CD4-positive, alpha-beta T cell treated with Interleukin-10 for 1 hour (primary cell): ENCODE results near the gene GRIK4.

Experiments used
- DNase-seq: peaks from one replicate; pipeline ENCODE4 v3.0.0-alpha.2; 2020

The GRIK4 gene

DNA sequence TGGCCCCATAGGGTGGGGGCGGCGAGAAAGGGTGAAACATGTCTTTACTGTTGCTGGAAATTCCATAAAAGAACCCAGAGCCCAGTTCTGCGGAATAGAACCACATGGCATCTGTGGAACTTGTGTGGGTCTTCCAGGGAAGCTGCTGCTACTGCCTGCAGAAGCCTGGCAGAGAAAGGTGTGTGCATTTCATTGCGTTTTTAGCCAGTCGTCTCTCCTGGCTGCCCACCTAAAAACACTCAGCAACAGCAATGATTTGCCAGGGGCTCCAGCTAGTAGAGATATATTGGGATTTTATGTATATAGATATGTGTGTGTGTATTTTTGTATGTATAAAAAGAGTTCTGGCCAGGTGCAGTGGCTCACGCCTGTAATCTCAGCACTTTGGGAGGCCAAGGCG lies 385.1 kb downstream of the GRIK4 start:
- DNase-seq: no peak

DNA sequence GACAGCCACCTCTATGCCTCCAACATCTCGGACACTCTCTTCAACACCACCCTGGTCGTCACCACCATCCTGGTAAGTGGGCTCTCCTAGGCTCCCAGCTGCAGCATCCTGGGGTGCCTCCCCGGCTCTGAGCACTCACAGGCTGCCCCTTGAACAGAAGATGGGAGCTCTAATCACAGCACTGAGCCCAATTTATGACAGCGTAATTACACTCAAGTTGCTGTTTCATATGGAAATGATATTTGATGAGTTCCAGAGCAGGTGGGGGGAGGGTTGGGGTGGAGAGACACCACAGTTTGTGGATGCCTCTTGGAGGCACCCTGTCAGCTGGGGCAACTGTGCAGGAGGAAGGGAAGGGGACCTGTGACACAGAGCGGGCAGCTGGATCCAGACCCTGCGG lies 387.0 kb downstream of the GRIK4 start:
- DNase-seq: no peak

DNA sequence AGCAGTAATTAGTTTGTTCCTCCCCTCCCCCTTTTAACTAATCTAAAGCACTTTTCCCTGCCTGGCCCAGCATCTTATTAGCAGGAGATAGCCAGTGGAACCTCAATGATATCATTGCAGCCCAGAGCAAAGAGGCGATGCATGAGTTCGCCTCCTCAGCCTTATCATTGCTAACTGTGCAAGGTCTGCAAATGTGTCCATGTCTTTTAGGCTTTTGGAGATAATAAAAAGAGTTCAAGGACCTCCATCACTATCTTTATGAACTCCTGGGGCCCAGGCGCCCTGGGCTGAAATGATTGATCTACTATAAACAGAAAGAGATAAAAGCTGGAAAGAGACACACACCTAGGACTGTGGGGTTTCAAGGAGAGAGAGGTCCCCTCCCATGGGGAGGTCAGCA lies 388.2 kb downstream of the GRIK4 start:
- no peak for DNase-seq

DNA sequence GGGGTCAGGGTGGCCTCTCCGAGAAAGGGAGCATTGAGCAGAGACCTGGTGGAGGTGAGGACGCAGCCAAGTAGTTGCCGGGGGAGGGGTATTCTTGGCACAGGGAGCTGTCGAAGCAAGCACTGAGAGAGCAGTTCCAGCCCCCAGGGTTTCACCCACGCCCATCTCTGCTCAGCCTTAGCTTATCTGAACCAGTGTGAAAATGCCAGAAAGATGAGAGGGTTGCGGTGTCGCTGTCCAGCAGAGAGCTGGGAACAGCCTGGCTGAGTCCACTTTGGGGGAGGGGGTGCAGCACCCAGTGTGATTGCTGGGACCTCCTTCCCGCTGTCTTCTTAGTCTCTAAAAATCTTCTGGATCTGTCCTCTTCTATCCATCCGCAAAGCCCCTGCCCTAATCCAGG lies 389.1 kb downstream of the GRIK4 start:
- no peak for DNase-seq

DNA sequence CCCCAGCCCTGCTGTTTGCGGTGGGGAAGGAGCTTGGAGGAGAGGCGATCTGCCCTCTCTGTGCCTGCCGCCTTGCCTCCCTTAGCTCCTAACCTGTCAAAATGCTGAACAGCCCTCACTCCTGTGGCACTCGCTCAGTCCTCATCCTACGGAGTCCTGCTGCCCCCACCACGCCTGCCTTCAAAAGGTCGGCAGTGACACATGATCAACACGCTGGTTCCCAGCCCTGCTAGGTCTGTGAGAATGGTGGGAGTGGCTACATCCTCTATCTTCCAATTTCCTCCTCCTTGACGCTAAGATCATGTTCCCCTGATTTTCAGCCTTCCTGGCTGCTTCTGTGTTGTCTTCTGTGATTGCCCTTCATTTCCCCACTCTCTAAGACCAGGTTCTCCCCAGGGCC lies 392.1 kb downstream of the GRIK4 start:
- DNase-seq: no peak

DNA sequence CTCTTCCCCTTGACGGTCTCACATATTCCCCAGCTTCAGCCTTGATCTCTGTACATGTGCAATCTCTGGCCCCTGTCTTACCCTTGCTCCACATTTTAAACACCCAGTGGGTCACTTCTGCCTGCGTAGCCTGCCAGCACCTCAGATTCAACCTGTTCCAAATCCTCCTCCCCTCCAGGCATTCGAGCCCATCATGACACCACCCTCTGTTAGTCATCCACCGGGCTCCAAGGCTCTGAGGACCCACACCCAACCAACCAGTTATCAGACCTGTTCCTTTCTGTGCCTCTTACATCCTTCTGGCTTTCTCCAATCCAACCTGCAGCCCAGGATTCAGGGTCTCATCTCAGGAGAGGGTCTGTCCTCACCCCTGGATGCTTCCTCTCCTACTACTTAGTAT lies 392.6 kb downstream of the GRIK4 start:
- no peak for DNase-seq

DNA sequence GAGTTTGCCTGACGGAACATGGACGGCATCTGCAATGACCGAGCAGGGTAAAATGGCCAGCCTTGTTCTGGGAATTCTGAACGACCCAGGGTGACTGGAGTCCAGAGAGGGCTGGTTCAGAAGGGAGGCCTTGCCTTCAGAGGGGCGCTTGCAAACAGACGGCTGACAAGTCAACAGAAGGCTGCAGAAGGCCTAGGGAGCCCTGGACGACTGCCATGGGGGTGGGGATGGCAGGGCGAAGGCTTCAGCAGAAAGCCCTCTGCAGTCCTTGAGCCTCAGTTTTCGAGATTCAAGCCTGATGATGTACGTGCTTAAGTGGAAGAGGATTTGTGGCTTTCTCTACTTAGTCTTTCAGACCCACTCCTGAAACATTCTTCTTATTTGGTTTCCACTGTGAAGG lies 395.2 kb downstream of the GRIK4 start:
- no peak for DNase-seq

DNA sequence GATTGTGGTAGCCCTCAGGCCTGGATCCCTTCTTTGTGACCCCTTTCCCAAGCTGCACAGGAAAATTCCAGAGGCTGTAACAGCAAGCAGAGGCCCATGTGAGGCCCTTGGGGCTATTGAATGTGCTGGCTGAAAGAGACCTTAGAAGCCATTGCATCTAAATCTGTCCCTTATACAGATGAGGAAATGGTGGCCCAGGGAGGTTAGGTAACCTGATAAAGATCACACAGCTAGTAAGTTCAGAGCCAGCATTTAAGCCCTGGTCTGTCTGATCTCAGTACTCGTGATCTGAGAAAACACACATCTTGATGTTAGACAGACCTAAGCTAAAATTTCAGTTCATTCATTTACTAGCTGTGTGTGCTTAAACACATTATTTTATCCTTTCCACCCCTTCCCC lies 396.4 kb downstream of the GRIK4 start:
- no peak for DNase-seq

DNA sequence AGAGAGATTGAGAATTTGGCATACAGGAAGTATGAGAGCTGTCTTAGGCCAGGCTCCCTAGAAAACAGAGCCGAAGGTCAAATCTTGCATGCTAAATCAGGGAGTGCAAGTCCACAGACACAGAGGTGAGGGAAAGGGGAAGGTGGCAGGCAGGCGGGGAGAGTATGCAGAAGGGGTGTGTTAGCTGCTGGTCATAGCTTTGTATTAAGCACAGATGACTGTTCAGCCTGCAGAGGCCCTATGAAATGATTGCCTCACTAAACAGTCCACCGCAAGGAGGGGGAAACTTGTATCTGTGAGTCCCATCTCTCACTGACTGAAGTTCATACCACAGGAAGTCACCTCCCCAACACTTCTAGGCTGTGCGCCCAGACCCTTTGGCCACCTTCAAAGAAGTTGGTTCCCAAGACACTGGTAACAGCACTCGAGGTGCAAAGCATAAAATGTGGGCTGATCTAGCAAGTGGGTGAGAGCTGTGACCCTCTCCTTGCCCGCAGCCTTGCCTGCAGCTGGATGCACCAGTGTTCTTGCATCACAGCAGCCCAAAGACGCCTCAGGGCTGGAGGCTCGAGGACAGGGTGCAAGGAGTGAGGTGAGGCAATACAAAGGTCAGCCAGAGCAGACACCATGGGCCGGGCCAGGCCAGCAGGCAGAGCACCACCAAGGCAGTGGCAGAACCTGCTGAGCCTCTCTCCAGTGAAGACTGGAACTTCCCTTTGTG lies 397.1 kb downstream of the GRIK4 start:
- DNase-seq: no peak

DNA sequence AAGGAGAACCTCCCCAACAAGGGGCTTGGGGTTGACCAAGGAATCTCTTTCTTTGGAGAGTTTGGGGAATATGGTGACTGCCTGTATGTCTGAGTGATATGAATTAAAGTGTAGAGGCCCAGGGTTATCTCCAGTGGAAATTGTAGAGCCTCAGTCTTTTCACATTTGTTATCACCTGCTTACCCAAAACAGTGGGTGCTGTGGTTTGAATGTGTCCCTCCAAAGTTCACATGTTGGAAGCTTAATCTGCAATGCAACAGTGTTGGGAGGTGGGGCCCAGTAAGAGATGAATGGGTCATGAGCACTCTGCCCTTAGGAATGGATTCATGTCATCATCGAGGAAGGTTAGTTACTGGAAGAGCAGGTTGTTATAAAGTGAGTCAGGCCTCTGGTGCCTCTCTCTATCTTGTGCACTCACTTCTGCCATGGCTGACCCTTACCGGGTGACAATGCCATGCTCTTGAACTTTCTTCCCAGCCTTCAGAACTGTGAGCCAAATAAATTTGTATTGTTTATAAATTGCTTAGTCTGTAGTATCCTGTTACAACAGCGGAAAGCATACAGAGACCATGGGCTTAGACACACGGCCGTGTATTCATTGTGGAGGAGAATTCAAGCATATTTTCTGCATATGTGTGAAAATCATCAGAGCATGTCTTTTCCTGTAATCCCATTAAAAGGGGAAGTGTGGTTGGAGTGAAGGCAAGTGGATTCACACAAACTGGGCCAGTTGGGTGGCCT lies 398.3 kb downstream of the GRIK4 start:
- DNase-seq: no peak

DNA sequence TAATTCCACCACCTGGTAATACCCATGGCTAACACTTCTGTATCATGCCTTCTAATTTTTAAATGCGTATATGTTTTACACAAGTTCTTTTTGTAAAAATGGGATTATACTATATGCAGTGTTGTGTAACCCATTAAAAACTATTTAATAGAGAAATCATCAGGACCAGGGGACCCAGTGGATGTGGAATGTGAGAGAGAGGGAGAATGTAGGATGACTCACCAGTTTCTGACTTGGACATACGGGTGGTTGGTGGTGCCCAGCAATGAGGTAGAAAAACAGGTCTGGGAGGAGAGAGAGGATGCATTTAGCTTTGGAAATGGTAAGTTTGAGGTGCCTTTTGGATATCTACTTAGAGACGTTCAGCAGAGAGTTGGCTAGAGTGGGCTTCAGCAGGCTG lies 400.4 kb downstream of the GRIK4 start:
- DNase-seq: no peak

DNA sequence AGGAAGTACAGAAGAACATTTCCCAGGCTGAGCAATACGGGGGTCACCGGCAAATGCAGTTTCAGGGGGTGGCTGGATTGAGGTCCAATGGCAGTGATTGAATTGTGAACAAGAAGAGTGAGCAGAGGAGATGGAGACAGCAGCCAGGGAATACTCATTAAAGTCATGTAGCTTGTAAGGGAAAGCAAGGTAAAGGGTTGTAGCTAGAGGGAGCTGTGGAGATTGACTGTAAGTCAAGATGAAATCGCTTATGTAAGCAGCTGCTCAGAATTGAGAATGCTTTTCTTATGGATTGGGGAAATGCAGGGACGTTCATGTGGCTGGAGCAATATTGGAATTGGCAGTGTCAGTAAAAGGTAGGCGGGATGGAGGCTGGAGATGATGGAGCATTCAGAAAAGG lies 401.0 kb downstream of the GRIK4 start:
- no peak for DNase-seq

DNA sequence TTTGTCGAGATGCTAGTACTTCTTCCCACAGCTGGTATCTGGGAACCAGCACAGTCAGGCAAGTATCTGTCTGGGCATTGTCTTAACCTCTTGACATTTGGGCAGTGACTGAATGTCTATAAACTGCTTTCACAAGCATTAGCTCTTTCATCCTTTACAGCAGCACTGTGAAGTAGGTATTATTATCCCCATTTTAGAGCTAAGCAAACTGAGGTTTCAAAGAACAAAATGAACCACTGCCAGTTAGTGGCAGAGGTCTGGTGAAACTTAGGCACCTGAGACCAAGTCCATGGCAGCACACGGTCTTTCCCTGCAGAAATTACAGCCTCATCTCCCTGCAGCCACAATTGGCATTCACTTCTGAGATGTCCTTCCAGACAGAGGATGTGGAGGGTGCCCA lies 401.4 kb downstream of the GRIK4 start:
- DNase-seq: no peak

DNA sequence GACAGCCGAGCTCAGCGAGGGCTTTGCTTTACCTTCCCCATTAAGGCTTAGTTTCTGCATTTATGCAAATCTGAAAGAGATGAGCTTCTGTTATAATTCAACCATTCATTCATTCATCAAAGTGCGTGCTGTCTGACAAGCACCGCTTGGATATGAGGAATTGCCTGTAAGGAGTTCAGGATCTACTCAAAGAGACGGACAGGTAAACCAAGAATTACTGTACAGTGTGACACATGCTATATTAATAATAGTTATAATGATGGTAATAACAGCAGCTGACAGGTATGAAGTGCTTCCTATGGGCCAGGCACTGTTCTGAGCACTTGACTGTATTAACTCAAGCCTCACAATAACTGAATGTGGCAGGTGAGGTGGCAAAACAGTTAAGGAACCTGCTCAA lies 402.5 kb downstream of the GRIK4 start:
- DNase-seq: no peak

DNA sequence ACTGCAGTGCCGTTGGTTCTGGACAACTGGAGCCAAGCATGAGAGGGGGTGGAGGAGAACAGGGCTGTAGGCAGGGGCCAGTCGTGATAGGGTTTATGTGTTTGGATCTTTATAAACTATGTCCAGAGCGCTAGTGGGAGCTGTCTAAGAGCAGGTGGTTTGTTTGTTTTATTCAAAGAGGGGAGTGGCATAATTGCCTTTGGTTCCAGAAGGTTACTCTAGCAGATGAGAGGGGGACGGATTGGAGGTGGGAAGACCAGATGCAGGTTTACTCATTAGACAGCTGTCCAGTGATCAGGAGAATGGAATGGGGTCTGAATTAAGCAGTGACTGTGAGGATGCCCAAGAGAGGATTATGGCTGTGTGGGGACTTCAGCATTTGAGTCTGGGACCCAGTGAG lies 403.1 kb downstream of the GRIK4 start:
- no peak for DNase-seq

DNA sequence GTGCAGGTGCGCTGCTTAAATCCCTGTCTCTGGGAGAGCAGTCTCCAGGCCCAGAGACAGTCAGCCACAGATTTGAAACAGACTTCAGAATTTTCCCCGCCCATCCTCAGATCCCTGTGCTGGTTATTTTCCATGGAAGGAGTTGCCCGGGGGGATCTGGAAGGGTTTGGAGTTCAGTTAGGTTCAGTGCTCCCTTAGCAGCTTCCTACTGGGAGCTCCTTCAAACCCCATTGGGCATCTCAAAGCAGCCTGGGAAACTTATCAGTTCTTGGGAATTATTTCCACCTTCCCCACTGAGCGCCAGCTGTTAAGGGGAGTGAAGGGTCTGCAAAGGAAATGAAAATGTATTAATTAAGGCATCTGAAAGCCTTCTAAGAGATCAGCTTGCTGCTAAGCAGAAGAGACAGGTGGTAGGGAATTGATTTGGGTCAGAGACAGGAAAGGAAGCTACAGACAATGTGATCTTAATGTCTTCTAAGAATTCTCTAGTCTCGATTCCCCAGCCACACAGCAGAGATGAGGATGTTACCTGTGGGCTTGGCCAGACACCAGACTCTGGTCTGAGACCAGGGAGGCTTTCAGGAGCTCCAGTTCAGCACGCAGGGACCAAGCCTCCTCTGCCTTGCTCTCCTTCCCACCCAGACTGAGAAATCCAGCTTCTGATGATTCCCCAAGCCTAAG lies 406.2 kb downstream of the GRIK4 start:
- DNase-seq: no peak

DNA sequence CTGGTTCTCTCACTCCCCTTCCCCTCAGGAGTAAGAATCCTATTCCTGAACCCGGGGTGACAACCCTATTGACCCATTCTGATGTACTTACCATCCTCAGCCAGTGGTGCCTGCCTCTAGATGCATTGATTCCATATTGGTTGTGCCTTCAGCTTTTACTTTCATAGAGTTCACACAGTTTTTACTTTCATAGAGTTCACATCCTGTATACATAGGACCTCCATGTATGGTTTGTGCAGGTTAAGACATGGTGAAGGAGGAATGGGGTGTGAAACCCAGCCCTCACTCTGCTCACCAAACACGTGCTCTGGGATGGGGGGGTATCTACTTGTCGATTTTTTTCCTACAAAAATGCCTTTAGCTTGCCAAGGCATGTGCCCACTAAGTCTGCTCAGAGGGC lies 406.7 kb downstream of the GRIK4 start:
- DNase-seq: no peak

DNA sequence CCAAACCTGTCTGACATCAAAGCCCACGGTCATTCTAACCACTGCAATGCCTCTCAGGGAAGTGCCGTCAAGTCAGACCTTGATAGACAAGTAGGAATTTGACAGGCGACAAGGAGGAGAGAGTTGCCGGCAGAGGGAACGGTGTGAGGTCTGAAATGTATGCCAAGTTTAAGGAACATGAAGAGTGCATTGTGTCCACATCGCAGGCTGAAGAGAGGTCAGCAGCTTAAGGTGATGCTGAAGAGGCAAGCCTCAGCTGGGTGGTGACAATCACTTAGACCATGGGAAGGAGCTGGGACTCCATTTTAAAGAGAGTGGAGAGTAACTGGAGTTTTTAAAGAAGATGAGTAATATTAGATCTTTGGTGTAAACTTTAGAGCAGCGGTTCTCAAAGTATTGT lies 407.5 kb downstream of the GRIK4 start:
- no peak for DNase-seq

DNA sequence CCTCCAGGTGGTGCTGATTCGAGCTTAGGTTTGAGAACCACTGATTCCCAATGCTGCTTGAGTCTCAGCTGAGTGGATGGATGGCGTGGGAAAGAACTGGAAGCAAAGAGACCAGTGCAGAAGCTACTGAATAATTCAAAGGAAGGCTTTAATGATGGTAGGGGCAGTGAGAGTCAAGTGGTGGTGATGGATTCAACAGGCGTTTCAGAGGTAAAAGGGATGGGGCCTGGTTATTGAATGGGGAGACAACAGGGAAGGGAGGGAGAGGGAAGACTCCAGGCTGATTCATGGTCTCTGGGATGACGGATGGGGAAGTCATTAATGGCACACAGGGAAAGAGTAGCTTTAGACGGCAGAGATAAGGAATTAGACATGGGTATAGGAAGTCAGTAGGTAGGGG lies 408.0 kb downstream of the GRIK4 start:
- DNase-seq: no peak

DNA sequence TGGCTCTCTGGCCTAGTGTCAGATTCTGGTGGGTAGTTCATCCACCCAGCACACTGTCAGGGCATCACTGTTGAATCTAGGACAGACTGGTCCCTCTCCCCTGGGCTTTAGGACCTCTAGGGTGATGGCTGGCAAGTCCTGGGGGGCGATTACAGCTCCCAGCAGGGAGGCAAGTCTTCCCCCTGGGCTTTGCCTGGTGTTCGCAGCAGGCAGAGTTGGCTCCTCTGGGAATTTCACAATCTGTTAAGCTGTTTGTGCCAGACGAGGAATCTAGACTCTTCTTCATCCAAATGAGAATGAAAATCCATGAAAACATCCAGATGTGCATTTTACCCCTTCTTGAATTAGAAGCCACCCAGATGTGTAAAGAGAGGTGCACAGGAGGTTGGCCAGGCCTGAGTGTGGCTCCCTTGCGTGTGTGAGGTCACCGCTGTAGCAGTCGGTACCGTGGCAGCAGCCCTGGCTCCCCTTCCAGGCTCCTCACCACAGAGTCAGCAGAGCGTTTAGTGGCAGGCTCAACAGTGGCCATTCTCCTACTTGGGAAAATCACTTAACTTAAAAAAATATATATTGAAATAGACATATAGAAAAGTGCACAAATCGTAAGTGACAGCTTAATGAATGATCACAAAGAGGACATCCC lies 412.4 kb downstream of the GRIK4 start:
- no peak for DNase-seq

DNA sequence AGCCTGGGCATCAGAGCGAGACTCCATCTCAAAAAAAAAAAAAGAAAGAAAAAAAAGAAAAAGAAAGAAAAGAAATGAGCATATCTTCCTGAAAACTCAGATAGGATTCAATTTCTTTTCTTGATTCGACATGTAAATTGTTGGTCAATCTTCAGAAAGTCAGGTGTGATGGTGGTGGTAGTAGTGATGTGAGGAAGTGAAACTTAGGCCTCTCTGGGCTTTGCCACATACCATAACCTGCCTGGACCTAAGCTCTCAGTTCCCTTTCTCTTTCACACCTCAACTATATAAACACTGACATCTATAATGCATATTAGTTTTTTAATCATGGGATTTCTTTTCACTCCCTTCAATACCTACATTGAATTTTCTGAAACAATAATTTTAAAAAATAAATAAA lies 414.4 kb downstream of the GRIK4 start:
- no peak for DNase-seq

DNA sequence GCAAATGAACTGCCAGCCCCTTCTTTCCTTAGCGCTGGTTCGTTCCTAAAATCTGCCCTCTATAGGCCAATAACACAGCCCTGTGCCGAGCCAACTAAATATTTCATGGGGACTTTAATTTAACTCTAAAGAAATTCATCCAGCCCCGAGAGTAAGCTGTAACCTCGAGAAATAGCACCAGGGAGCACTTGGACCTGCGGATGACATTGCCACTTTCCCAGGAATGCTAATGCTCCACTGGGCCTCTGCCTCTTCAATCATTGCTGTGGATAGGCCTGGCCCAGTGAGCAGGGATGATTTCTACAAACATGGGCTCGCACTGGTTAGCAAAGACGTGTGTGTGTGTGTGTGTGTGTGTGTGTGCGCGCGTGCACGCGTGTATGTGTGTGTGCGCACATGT lies 417.1 kb downstream of the GRIK4 start:
- DNase-seq: no peak

DNA sequence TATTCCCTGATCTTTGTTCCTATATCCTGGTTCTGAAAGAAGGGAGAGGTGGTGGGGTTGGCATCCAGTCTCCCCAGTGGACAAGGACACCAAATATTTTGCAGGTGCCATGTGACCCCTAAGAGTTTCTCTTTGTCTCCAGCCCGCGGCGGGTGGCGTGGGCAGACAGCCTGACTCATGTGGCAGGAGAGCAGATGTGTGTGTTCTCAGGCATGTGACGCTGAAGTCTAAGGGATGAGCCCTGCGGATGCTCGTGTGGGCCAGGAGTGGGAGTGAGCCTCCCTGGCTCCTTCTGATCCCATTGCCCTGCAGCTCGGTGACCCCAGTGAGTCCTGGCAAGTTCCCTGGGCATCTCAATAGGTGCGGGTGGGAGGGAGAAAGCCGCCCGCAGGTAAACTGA lies 417.5 kb downstream of the GRIK4 start:
- no peak for DNase-seq

DNA sequence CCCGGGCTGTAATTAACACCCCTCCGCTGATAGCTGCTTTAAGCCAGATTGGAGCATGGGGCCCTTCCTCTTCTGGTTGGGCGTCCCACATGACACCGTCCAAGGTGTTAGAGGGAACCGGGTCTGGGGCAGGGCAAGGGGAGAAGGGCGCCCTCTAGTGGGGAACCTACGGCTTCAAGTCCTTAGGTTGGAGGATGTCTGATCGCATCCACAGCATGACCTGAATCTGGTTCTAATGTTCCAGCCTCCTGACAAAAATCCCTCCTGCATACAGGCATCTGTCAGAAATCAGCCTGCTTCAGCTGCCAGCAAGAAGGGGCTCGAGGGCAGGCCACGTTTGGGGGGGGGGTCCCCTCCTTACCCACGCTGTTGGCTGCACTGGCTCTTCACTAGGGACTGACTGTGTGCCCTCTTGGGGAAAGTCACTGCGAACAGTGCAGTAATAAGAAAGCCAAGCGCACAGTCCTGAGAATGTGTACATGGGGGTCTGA lies 418.2 kb downstream of the GRIK4 start:
- DNase-seq: peak; percentile 23
